ENCODE data around the gene ZNF845.
A peak's percentile ranks its signal among the peaks of the same experiment; 100 is the strongest.
"Not testable (repeated sequence)": the region's sequence is repeated elsewhere in the genome, so short reads cannot be mapped to it uniquely, and the experiment has no call there.

ZNF845 gene

GRCh38 chr19:53388168-53388567 is 54.6 kb downstream of the ZNF845 start:
- DNase-seq: no peak

GRCh38 chr19:53388904-53389303 is 55.4 kb downstream of the ZNF845 start:
- DNase-seq: no peak

- no peak for DNase-seq
These were observed 56.0 kb downstream of the ZNF845 start for GRCh38 chr19:53389571-53389970.

GRCh38 chr19:53389978-53390377 is 56.4 kb downstream of the ZNF845 start:
- DNase-seq: no peak

- DNase-seq: peak; percentile 1 to 20
These were observed 61.0 kb downstream of the ZNF845 start for GRCh38 chr19:53394522-53394973.

- DNase-seq: peak; percentile 96 to 97
These were observed 61.7 kb downstream of the ZNF845 start, which contains the start of gene ZNF765 for GRCh38 chr19:53394974-53395839. TSS of gene ZNF765 (plus strand) at chr19:53395149. CDS start at chr19:53398016, 2,867 bp downstream.

GRCh38 chr19:53395840-53396524 is 62.4 kb downstream of the ZNF845 start:
- not testable (repeated sequence) for DNase-seq

GRCh38 chr19:53396525-53396868 is 62.9 kb downstream of the ZNF845 start:
- no peak for DNase-seq

- DNase-seq: not testable (repeated sequence)
These were observed 64.4 kb downstream of the ZNF845 start for GRCh38 chr19:53397918-53398317.

Measured in stimulated activated CD4-positive, alpha-beta T cell treated with anti-CD3 and anti-CD28 coated beads, Interleukin-2, amount 100 ng/mL, for 24 hours (primary cell).